Activated naive CD4-positive, alpha-beta T cell treated with anti-CD3 and anti-CD28 coated beads, Interleukin-2, amount 50 U/mL, for 24 hours (primary cell): ENCODE data around the gene SLC6A15.

Source experiments
- H3K27ac Mint-ChIP-seq: one replicate; pipeline ENCODE4 v1.8.0; 2021; ENCODE audit warnings: mild to moderate bottlenecking, mixed read lengths
- H3K27me3 Mint-ChIP-seq: one replicate; pipeline ENCODE4 v1.8.0; 2021; ENCODE audit warnings: mixed read lengths
- H3K36me3 Mint-ChIP-seq: one replicate; pipeline ENCODE4 v1.8.0; 2021; ENCODE audit warnings: mixed read lengths
- H3K4me1 Mint-ChIP-seq: one replicate; pipeline ENCODE4 v1.8.0; 2021; ENCODE audit warnings: mixed read lengths
- H3K4me3 Mint-ChIP-seq: one replicate; pipeline ENCODE4 v1.8.0; 2021; ENCODE audit warnings: mild to moderate bottlenecking, mixed read lengths
- H3K9me3 Mint-ChIP-seq: one replicate; pipeline ENCODE4 v1.8.0; 2021; ENCODE audit warnings: mixed read lengths

SLC6A15 gene

DNA sequence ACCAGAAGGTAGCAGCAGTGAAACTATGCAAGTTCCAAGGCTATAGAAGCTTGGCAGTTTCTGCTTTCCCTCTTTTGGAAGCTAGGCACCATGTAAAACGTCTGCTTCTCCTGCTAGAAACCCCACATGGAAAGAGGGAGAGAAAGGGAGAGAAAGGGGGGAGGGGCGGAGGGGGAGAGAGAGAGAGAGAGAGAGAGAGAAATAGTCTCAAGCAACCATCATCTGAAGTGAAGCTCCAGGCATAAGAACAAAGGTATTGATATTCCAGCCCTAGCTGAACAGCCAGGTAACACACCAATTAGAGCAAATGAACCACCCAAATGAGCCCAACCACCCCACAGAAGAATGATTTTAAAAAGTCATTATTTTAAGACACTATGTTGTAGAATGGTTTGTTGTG, 8.5 kb downstream of the SLC6A15 start:
- H3K27me3 Mint-ChIP-seq = peaks cover 6% of the 10 kb centered on the region
- H3K27ac Mint-ChIP-seq = no peak overlapping the region
- no peaks in the 10 kb centered on the region for H3K36me3 Mint-ChIP-seq
- no peaks in the 10 kb centered on the region for H3K4me1 Mint-ChIP-seq
- no peak overlapping the region for H3K4me3 Mint-ChIP-seq
- H3K9me3 Mint-ChIP-seq = no peaks in the 10 kb centered on the region

- Mint-ChIP-seq H3K36me3 (no peaks in the 10 kb centered on the region), H3K27ac (no peak overlapping the region), H3K9me3 (no peaks in the 10 kb centered on the region), H3K4me1 (no peaks in the 10 kb centered on the region), H3K4me3 (no peak overlapping the region), H3K27me3 (peaks cover 1% of the 10 kb centered on the region)
Measured at GRCh38 chr12:84891106-84891838, 21.3 kb downstream of the SLC6A15 start.

- peaks cover 1% of the 10 kb centered on the region for H3K27me3 Mint-ChIP-seq
- no peak overlapping the region for H3K4me3 Mint-ChIP-seq
- H3K36me3 Mint-ChIP-seq = no peaks in the 10 kb centered on the region
- H3K27ac Mint-ChIP-seq = no peak overlapping the region
- no peaks in the 10 kb centered on the region for H3K4me1 Mint-ChIP-seq
- no peaks in the 10 kb centered on the region for H3K9me3 Mint-ChIP-seq
Measured at GRCh38 chr12:84889818-84890217, 22.8 kb downstream of the SLC6A15 start.

- H3K4me1 Mint-ChIP-seq = no peaks in the 10 kb centered on the region
- no peaks in the 10 kb centered on the region for H3K9me3 Mint-ChIP-seq
- no peak overlapping the region for H3K27ac Mint-ChIP-seq
- peaks cover 1% of the 10 kb centered on the region for H3K27me3 Mint-ChIP-seq
- H3K4me3 Mint-ChIP-seq = no peak overlapping the region
- H3K36me3 Mint-ChIP-seq = no peaks in the 10 kb centered on the region
Measured at GRCh38 chr12:84888861-84889260, 23.7 kb downstream of the SLC6A15 start.

GRCh38 chr12:84877340-84877739, 35.3 kb downstream of the SLC6A15 start:
- no peaks in the 10 kb centered on the region for H3K27me3 Mint-ChIP-seq
- H3K4me1 Mint-ChIP-seq = no peaks in the 10 kb centered on the region
- no peaks in the 10 kb centered on the region for H3K9me3 Mint-ChIP-seq
- H3K27ac Mint-ChIP-seq = no peak overlapping the region
- H3K4me3 Mint-ChIP-seq = no peak overlapping the region
- H3K36me3 Mint-ChIP-seq = no peaks in the 10 kb centered on the region

DNA sequence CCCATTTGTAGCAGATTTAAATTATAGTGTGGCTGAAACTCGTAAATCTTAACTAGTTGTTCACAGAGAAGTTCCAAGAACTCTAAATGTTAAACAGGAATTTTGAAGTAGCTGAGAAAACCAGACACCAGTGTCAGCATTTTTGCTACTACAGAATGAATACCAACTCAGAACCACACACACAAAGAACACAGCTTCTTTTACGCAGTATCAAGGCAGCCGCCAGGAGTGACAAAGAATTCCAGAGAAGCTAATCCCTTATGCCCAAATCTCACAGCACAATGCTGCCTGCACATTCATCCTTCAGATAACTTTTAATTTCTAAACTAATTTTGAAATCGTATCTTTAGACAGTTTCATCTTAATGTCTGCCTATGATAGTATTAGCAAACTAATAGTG, 37.4 kb downstream of the SLC6A15 start:
- Mint-ChIP-seq H3K27ac (no peak overlapping the region), H3K27me3 (no peaks in the 10 kb centered on the region), H3K4me1 (no peaks in the 10 kb centered on the region), H3K9me3 (no peaks in the 10 kb centered on the region), H3K4me3 (no peak overlapping the region), H3K36me3 (no peaks in the 10 kb centered on the region)

DNA sequence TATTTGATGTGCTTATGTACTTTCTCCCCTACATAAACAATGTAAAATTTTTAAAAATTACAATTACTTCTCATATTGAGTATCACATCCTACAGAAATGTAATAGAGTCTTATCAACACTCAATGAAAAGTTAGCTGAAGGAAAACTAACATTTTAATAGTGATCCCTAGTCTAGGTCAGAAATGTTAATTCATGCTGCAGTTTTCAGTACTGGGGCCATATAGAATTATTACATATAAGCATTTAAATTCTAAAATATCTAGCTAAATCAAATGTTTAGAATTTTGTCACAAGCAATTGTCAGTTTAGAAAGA, 37.8 kb downstream of the SLC6A15 start:
- Mint-ChIP-seq H3K27me3 (no peaks in the 10 kb centered on the region), H3K4me1 (no peaks in the 10 kb centered on the region), H3K9me3 (no peaks in the 10 kb centered on the region), H3K36me3 (no peaks in the 10 kb centered on the region), H3K4me3 (no peak overlapping the region), H3K27ac (no peak overlapping the region)

DNA sequence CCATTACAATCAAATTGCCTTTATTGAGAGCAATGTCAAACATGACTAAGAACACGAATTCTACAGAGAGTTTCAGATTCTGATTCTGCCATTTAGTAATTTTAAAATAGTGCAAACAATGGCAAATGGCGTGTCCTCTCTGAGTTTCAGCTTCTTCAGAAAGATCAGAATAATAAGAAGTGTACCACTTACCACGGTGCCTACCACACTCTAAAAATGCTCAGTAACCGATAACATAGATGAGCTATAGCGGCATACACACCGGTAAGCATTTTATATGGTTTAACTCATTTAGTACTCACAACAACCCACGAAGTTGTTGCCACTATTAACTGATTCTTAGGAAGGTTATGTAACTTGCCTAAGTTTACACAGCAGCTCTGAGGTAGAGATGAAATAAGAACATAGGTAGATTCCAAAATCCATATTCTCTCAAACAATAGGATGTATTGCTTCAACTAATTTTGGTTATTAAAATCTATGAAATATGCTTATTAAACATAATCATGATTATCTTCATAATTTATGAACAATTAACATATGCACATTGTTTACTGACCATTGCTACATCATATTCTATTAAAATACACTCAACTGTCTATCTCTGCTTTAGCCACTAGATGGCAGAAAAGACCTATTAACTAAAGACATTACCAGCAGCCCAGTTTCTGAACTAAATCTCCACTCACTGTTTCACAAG, 38.3 kb downstream of the SLC6A15 start:
- H3K27me3 Mint-ChIP-seq = no peaks in the 10 kb centered on the region
- no peaks in the 10 kb centered on the region for H3K4me1 Mint-ChIP-seq
- H3K4me3 Mint-ChIP-seq = no peak overlapping the region
- no peaks in the 10 kb centered on the region for H3K9me3 Mint-ChIP-seq
- no peaks in the 10 kb centered on the region for H3K36me3 Mint-ChIP-seq
- H3K27ac Mint-ChIP-seq = no peak overlapping the region

DNA sequence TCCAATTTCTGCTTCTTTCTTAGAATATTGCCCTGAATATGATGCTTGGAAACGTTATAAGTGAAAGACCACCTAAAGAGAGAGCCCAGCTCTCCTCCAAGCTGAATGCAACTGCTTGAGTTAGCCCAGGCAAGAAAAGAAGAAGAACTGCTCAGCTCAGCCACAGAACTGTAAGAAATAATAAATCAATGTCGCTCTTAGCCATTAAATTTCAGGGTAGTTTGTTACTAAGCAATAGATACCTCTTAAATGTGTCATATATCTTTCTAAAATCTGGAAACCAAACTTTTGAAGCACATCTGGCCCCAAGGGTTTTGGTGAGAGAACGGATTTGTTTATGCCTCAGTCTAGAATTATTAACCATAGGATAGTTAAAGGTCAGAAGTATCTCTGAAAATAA, 50.4 kb downstream of the SLC6A15 start:
- Mint-ChIP-seq H3K36me3 (no peaks in the 10 kb centered on the region), H3K4me1 (no peaks in the 10 kb centered on the region), H3K27me3 (peaks cover 3% of the 10 kb centered on the region), H3K9me3 (no peaks in the 10 kb centered on the region), H3K27ac (no peak overlapping the region), H3K4me3 (no peak overlapping the region)

GRCh38 chr12:84860718-84861117, 51.9 kb downstream of the SLC6A15 start:
- Mint-ChIP-seq H3K4me3 (no peak overlapping the region), H3K9me3 (no peaks in the 10 kb centered on the region), H3K27ac (no peak overlapping the region), H3K4me1 (no peaks in the 10 kb centered on the region), H3K36me3 (no peaks in the 10 kb centered on the region), H3K27me3 (peaks cover 6% of the 10 kb centered on the region)

- Mint-ChIP-seq H3K27ac (no peak overlapping the region), H3K9me3 (no peaks in the 10 kb centered on the region), H3K27me3 (peaks cover 6% of the 10 kb centered on the region), H3K4me3 (no peak overlapping the region), H3K36me3 (no peaks in the 10 kb centered on the region), H3K4me1 (no peaks in the 10 kb centered on the region)
Measured at GRCh38 chr12:84858796-84859195, 53.8 kb downstream of the SLC6A15 start.

GRCh38 chr12:84857525-84858208, 54.9 kb downstream of the SLC6A15 start:
- peaks cover 6% of the 10 kb centered on the region for H3K27me3 Mint-ChIP-seq

DNA sequence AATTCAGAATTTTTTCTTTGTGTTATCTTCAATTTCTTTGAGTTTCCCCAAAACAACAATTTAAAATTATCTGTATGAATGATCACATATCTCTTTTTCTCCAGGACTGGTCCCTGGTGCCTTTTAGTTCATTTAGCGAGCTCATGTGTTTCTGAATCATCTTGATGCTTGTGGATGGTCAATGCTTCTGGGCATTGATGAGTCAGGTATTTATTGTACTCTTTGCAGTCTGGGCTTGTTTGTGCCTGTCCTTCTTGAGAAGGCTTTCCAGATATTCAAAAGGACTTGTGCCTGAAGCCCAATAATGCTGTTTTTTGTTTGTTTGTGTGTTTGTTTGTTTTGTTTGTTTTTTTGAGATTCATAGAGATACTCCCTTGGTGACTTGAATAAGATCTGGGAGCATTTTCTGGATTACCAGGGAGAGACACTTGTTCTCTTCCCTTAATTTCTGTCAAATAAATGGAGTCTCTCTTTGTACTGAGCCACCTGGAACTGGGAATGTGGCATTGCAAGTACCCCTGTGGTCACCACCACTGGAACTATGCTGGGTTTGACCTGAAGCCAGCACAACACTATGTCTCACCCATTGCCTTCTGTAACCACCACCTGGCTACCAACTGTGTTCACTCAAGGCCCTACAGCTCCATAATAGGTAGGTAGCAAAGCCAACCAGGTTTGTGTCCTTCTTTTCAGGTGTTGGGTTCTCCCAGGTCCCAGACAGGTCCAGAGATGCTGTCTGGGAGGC, 56.3 kb downstream of the SLC6A15 start:
- H3K36me3 Mint-ChIP-seq = no peaks in the 10 kb centered on the region
- H3K4me1 Mint-ChIP-seq = no peaks in the 10 kb centered on the region
- no peak overlapping the region for H3K27ac Mint-ChIP-seq
- H3K9me3 Mint-ChIP-seq = no peaks in the 10 kb centered on the region
- H3K4me3 Mint-ChIP-seq = no peak overlapping the region
- peaks cover 6% of the 10 kb centered on the region for H3K27me3 Mint-ChIP-seq

More at GRCh38 chr12:84857525-84858208, 54.9 kb downstream of the SLC6A15 start:
- Mint-ChIP-seq H3K4me3 (no peak overlapping the region), H3K4me1 (no peaks in the 10 kb centered on the region), H3K27ac (no peak overlapping the region), H3K36me3 (no peaks in the 10 kb centered on the region), H3K9me3 (no peaks in the 10 kb centered on the region)

- no peak overlapping the region for H3K27ac Mint-ChIP-seq
- no peaks in the 10 kb centered on the region for H3K36me3 Mint-ChIP-seq
- H3K9me3 Mint-ChIP-seq = no peaks in the 10 kb centered on the region
- no peak overlapping the region for H3K4me3 Mint-ChIP-seq
- H3K27me3 Mint-ChIP-seq = peaks cover 1% of the 10 kb centered on the region
- peaks cover 6% of the 10 kb centered on the region for H3K4me1 Mint-ChIP-seq
Measured at GRCh38 chr12:84843593-84844144, 68.9 kb downstream of the SLC6A15 start.

- H3K36me3 Mint-ChIP-seq = no peaks in the 10 kb centered on the region
- no peaks in the 10 kb centered on the region for H3K9me3 Mint-ChIP-seq
- peaks cover 6% of the 10 kb centered on the region for H3K4me1 Mint-ChIP-seq
- H3K27ac Mint-ChIP-seq = no peak overlapping the region
- H3K4me3 Mint-ChIP-seq = no peak overlapping the region
- no peaks in the 10 kb centered on the region for H3K27me3 Mint-ChIP-seq
Measured at GRCh38 chr12:84842406-84843013, 70.1 kb downstream of the SLC6A15 start.
